AG08395 (cell line): ENCODE measurements around the gene TBC1D8B.
A peak's percentile ranks its signal among the peaks of the same experiment; 100 is the strongest.
"Not testable (repeated sequence)": the region's sequence is repeated elsewhere in the genome, so short reads cannot be mapped to it uniquely, and the experiment has no call there.

Experiments
- DNase-seq: peaks from one replicate; pipeline ENCODE4 v3.0.0; 2012; ENCODE audit warnings: mixed read lengths, low spot score

TBC1D8B gene

GRCh38 chrX:106802388-106803275 lies at the start of gene TBC1D8B:
Gene TBC1D8B, plus strand, starts transcription at chrX:106802673. Its CDS starts 181 bp downstream, at chrX:106802854.
- DNase-seq, result peak; percentile 81

GRCh38 chrX:106769288-106769687 lies 33.2 kb upstream of the TBC1D8B start:
- DNase-seq, result not testable (repeated sequence)

DNA sequence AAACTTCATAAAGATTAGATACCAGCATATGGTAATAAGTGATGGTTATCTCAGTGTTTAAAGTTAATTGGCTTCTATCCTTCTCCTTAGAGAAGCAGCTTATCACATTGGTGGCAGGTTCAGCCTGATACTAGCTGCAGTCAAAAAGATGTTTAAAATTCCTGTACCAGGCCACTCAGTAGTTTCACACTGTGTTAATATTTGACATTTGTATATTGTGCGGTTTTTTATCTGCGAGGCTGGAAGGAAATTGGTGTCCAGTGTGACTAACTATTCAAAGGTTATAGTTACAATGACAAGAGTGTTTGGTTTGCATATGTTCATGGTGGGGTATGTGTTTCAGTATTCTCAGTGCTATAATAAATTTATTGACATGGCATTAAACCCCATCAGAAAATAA lies 27.5 kb upstream of the TBC1D8B start:
- DNase-seq, result no peak

DNA sequence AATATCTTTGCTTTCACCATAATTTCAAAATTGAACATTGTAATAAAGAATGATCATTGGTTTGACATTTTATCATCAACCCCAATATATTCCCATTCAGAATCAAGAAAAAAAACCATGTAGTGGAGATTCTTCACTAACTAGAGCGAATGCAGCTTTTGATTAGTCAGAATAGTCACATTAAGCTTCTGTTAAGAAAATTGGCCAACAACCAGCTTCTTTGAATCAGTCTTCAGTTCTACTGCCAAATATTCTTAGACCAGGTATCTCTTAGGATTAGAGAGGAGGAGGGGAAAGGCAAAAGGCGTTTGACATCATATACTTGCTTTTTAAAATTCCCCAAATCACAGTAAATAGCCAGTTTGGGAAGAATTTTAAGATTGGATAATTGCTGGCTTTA lies 22.2 kb upstream of the TBC1D8B start:
- DNase-seq, result no peak

GRCh38 chrX:106780664-106781377 lies 21.7 kb upstream of the TBC1D8B start:
- no peak for DNase-seq

- no peak for DNase-seq
Observed at GRCh38 chrX:106783716-106784115, 18.8 kb upstream of the TBC1D8B start.

- DNase-seq, result peak; percentile 8
Observed at GRCh38 chrX:106791495-106791894, 11.0 kb upstream of the TBC1D8B start.

DNA sequence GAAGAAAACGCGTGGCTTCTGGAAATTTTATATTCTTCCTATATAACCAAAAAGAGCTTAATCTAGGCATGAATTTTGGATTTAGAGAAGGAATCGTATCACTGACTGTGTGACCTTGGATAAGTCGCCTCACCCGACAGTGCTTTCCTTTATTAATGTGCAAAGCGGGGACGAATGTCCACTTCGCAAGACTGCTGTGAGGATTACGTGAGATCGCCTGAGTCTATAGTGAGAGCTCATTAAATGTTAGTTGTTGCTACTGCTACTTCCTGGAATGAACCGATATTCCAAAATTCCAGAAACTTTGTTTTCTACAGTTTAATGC lies 448 bp upstream of the TBC1D8B start:
- peak; percentile 23 for DNase-seq

GRCh38 chrX:106811131-106811910 lies 8.8 kb downstream of the TBC1D8B start:
- no peak for DNase-seq

- not testable (repeated sequence) for DNase-seq
Observed at GRCh38 chrX:106812930-106813329, 10.5 kb downstream of the TBC1D8B start.

DNA sequence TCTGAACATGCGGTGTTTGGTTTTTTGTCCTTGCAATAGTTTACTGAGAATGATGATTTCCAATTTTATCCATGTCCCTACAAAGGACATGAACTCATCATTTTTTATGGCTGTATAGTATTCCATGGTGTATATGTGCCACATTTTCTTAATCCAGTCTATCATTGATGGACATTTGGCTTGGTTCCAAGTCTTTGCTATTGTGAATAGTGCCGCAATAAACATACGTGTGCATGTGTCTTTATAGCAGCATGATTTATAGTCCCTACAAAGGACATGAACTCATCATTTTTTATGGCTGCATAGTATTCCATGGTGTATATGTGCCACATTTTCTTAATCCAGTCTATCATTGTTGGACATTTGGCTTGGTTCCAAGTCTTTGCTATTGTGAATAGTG lies 11.6 kb downstream of the TBC1D8B start:
- not testable (repeated sequence) for DNase-seq

- peak; percentile 10 for DNase-seq
Observed at GRCh38 chrX:106862972-106863688, 60.7 kb downstream of the TBC1D8B start.

DNA sequence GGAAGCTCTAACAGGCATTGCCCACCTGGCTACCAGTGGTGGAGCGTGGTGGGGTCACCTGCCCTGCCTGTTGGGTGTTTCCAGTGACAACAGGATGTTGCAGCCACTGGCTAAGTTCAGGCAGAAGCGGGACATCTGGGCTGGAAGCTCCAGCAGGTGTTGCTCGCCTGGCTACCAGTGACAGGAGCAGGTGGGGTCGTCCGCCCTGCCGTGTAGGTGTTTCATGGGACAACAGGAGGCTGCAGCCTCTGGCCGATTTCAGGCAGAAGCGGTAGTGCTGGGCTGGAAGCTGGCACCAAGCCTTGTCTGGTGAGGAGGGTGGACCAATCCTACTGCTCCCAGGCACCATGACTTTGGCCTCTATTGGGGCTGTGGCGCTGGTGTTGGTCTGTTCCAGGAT lies 61.2 kb downstream of the TBC1D8B start:
- DNase-seq, result no peak

GRCh38 chrX:106872796-106873195 lies 70.3 kb downstream of the TBC1D8B start:
- DNase-seq, result not testable (repeated sequence)

DNA sequence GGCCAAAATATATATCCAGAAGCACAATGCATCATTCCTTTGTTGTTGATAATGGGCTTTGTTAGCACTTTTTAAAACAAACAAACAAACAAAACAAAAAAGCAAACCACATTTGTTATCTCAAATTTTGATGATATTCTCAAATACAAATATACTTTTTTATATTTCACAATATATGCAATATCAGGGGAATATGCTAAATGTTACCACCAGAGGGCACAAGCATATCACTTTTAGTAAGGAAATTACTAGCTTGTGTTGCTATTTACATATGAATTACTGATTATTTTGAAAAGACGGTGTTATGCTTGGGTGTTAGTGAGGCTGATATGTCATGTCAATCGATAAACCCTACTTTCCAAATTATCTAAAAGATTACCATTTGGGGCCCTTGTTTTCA lies 71.6 kb downstream of the TBC1D8B start:
- DNase-seq, result peak; percentile 40

DNA sequence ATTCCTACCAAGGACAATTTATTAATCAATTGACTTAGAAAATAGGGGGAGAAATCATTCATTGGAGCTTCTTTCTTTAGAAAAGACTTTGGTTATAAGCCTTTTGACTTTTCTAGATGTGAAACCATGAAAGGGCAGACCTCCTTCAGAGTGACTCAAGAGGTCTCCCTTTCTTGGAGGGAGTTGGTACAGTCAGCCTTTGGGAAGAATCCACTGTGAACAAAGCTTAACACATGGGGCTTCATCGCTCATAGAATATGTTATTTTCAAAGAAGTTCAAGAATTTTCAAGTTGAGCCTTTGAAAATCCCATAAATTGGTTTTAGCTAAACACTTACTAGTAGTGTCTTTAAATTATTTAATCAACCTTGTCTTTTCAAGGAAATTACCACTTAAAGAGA lies 72.7 kb downstream of the TBC1D8B start:
- DNase-seq, result no peak

DNA sequence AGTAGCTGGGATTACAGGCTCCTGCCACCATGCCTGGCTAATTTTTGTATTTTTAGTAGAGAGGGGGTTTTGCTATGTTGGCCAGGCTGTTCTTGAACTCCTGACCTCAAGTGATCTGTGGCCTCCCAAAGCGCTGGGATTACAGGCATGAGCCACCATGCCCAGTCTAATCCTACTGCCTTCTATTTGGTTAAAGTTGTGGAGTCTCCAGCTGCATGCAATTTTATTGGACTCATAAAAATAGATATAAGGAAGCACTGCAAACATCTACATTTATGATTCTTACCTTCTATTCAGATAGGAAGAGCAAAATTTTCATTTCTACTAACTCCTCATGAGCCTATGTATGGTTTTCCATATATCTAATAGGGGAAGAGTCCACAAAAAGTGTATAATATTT lies 87.0 kb downstream of the TBC1D8B start:
- no peak for DNase-seq

DNA sequence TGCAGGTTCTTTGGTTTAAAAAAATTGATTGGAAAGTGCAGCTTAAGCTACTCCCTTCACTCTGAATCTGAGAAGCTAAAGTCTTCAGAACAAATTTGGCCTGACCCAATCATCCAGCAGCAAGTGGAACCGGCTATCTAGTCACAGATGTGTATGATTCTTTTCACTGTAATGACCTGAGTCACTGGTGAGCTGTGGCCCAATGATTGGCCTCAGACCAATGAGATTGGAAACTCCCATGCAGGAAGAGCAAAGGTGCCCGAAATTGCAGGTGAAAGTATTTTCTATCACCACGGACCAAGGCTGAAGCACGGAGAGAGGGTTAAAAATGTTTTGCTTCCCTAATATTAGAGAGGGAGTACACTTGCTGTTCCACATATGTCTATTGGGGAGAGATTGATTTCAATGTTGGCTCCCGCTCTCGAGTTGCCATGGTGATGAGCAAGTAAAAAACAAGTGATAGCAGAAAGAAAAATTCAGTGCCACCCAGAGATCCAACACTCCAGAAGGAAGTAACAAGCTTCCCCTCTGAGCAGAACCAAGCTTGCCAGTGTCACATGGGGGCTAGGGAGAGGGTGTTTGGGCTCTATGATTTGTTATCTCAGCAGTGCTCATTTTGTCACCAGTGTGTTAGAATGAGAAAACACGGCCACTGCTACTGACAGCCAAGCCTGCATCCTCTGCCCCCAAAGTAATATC lies 89.4 kb downstream of the TBC1D8B start:
- DNase-seq, result no peak

GRCh38 chrX:106894392-106894909 lies 92.0 kb downstream of the TBC1D8B start:
- DNase-seq, result peak; percentile 78

DNA sequence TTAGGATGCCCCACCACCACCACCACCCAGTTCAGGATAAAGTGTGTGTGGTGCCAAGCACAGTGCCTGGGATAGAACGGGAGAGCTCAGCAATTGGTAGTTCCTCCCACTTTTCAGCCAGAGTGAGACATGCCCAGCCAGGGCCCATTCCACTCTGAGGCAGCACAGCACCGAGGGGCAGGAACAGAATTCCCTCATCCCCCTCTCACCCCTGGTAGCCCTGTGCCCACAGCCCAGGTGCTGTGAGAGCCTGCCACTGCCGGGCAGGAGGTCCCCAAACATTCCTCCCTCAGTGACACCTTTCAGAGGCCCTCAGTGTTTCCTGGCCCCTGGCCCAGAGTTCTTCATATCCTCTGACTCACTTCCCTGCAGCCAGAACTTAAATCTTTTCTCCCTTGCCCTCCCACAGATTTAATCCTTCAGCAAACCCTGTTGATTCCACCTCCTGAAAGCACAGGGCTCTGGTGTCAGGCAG lies 92.5 kb downstream of the TBC1D8B start:
- DNase-seq, result peak; percentile 51

DNA sequence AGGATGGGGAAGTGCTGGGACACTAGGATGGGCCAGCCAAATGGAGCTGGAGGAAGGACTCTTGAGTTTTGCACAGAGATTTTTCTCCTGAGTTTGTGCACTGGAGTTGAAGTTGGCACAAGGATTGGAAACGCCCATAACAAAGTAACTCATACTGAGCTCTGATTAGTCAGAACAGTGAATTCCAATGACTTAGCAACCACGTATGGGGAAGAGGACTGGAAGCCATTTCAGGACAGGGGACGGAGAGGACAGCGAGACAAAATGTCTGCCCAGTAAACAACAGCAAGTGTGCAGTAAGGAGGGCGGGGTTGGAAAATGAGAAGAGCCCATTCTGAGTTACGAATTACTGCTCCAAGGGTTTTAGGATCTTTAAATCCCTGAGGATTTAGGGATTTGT lies 94.8 kb downstream of the TBC1D8B start:
- peak; percentile 28 for DNase-seq
